Measurements from ENCODE around the gene VIPR2.

GRCh38 chr7:159142199-159142598, 2.5 kb downstream of the VIPR2 start:
- no peak for TF ChIP-seq CTCF (IDR thresholded peaks at IDR 0.05; ENCODE audit: borderline replicate concordance, extremely low read depth, low read length, poor library complexity, severe bottlenecking)
- TF ChIP-seq EZH2 (IDR thresholded peaks at IDR 0.05; ENCODE audit: borderline replicate concordance, low read depth, low read length, severe bottlenecking): no peak
